A549 (cell line): ENCODE results near the gene GCDH. TPM values are rescaled to one million over a fixed set of nuclear protein-coding genes. Genes with fewer than 3 reads are reported as not detected.

ENCODE experiments used
- ATAC-seq, 2 experiments: fragments of 200-7000 bp in 1 of 2; fragments of >200 bp in 1 of 2; cut with Nextera tagmentation in 1 of 2; cut with Tn5 transposase in 1 of 2; 3 replicates each; pipeline versions ENCODE4 v1.8.0 to v1.9.1; 2018 to 2020; ENCODE audit warnings: mild to moderate bottlenecking in 1 of 2, moderate library complexity in 1 of 2
- CTCF ChIA-PET: fragments of 300-600 bp; sonication (Branson Sonifier 250); formaldehyde crosslinking; extraction: SDS; loops from one replicate; lab custom pipeline; 2021; ENCODE audit warnings: antibody characterized with exemption, inconsistent platforms; lab: Yijun Ruan, JAX
- POLR2A ChIA-PET: fragments of 350-600 bp; formaldehyde crosslinking; extraction: SDS; loops from one replicate; lab custom pipeline; 2021; ENCODE audit warnings: antibody characterized with exemption, inconsistent platforms; lab: Yijun Ruan, JAX
- DNase-seq, 2 experiments: peaks; one replicate each; pipeline versions ENCODE4 v3.0.0 to v3.0.0-alpha.2; 2011 to 2016; ENCODE audit warnings: low read depth in 1 of 2, low spot score in 1 of 2
- FAIRE-seq: peaks from 2 replicates; lab custom pipeline; 2011; peaks lifted over from hg19 to GRCh38; lab: Jason Lieb, UNC
- H3K27ac ChIP-seq, 2 experiments: fragments of >200 bp; sonication (Bioruptor Twin); formaldehyde crosslinking; 3 replicates each; pipeline ENCODE4 v1.5.1; 2016 to 2017
- H3K4me1 ChIP-seq: fragments of >200 bp; sonication (Bioruptor Twin); formaldehyde crosslinking; 3 replicates; pipeline ENCODE4 v1.6.1; 2016
- H3K4me2 ChIP-seq: fragments of >200 bp; sonication (Bioruptor Twin); formaldehyde crosslinking; 3 replicates; pipeline ENCODE4 v1.6.1; 2016
- H3K4me3 ChIP-seq: fragments of >200 bp; sonication (Bioruptor Twin); formaldehyde crosslinking; 3 replicates; pipeline ENCODE4 v1.5.1; 2016
- H3K9me3 ChIP-seq: fragments of >200 bp; sonication (Bioruptor Twin); formaldehyde crosslinking; 3 replicates; pipeline ENCODE4 v1.6.1; 2016
- BCL3 ChIP-seq: fragments of >200 bp; sonication (Bioruptor Twin); formaldehyde crosslinking; IDR thresholded peaks from 3 replicates; pipeline ENCODE4 v1.6.1; 2016
- CEBPB ChIP-seq, 2 experiments: fragments of >200 bp in 1 of 2; sonication (Bioruptor Twin) in 1 of 2; formaldehyde crosslinking in 1 of 2; IDR thresholded peaks; 2 replicates each; pipeline ENCODE4 v1.6.1; 2012 to 2016
- CTCF ChIP-seq: fragments of >200 bp; sonication (Bioruptor Twin); formaldehyde crosslinking; IDR thresholded peaks from 3 replicates; pipeline ENCODE4 v1.5.1; 2016
- EHMT2 ChIP-seq: fragments of 200-600 bp; sonication (generic); IDR thresholded peaks from 2 replicates; pipeline ENCODE4 v1.6.1; 2016; ENCODE audit warnings: antibody characterized with exemption, low read depth, mild to moderate bottlenecking, moderate library complexity
- ELK1 ChIP-seq: fragments of 150-350 bp; IDR thresholded peaks from 2 replicates; pipeline ENCODE4 v1.6.1; 2014; ENCODE audit warnings: low read depth, mild to moderate bottlenecking, low read length
- EP300 ChIP-seq, 2 experiments: fragments of >200 bp; sonication (Bioruptor Twin); formaldehyde crosslinking; IDR thresholded peaks; 2 replicates in 1 of 2; 3 replicates in 1 of 2; pipeline ENCODE4 v1.6.1; 2016 to 2017
- ESRRA ChIP-seq: fragments of 150-350 bp; IDR thresholded peaks from 2 replicates; pipeline ENCODE4 v1.6.1; 2014; ENCODE audit warnings: mild to moderate bottlenecking, low read length, borderline replicate concordance
- FOSL2 ChIP-seq, 2 experiments: fragments of 450-650 bp in 1 of 2; fragments of >200 bp in 1 of 2; sonication (Bioruptor Twin) in 1 of 2; formaldehyde crosslinking; IDR thresholded peaks; 2 replicates each; pipeline versions ENCODE4 v1.5.0 to v1.6.1; 2016 to 2020; ENCODE audit warnings: mild to moderate bottlenecking in 1 of 2, moderate library complexity in 1 of 2
- MAFK ChIP-seq: fragments of 450-650 bp; IDR thresholded peaks from 2 replicates; pipeline ENCODE4 v1.6.1; 2014; ENCODE audit not compliant: partially characterized antibody
- MAX ChIP-seq: IDR thresholded peaks from 2 replicates; pipeline ENCODE4 v1.6.1; 2012
- MAZ ChIP-seq: fragments of 150-350 bp; IDR thresholded peaks from 2 replicates; pipeline ENCODE4 v1.6.1; 2014; ENCODE audit warnings: antibody characterized with exemption, low read depth, low read length, borderline replicate concordance
- RFX5 ChIP-seq: fragments of 450-650 bp; IDR thresholded peaks from 2 replicates; pipeline ENCODE4 v1.7.1; 2014; ENCODE audit warnings: antibody characterized with exemption, mild to moderate bottlenecking, moderate library complexity
- ZC3H11A ChIP-seq: fragments of 450-650 bp; IDR thresholded peaks from 2 replicates; pipeline ENCODE4 v1.6.1; 2014; ENCODE audit warnings: antibody characterized with exemption, mild to moderate bottlenecking
- ZFP36 ChIP-seq: fragments of 450-650 bp; IDR thresholded peaks from 2 replicates; pipeline ENCODE4 v1.6.1; 2014; ENCODE audit warnings: borderline replicate concordance; ENCODE audit not compliant: partially characterized antibody
- WGBS: methylation state at CpG from one replicate; pipeline ENCODE4 v1.1.6; 2017; ENCODE audit errors: missing lambda C conversion rate; 5-methylcytosine and 5-hydroxymethylcytosine counted together
- polyA plus RNA-seq, 4 experiments: library from polyadenylated mRNA; depleted of rRNA in 3 of 4; stranded (reverse); fragments of >200 nt; fragmentation: RNase III in 1 of 4; extraction: RNeasy Plus Mini Kit Qiagen cat#74134 plus additional on column Dnase treatment in 1 of 4; gene quantifications; 2 replicates in 3 of 4; 3 replicates in 1 of 4; pipeline ENCODE4 v1.2.3, GENCODE V29; 2011 to 2017
- TF ChIP-seq, protein P1 (sequence below): fragments of 250-450 bp; sonication (Bioruptor Pico); IDR thresholded peaks from 2 replicates; pipeline ENCODE4 v1.5.0; 2020; ENCODE audit warnings: low read depth, mild to moderate bottlenecking, moderate library complexity
- TF ChIP-seq, protein P2 (sequence below): fragments of 250-450 bp; sonication (Bioruptor Pico); IDR thresholded peaks from 2 replicates; pipeline ENCODE4 v1.5.0; 2021; ENCODE audit warnings: mild to moderate bottlenecking, moderate library complexity, borderline replicate concordance

Gene GCDH
- polyA plus RNA-seq, 2 of the 4 experiments (the other 2 are of a cell fraction): 8.8 to 15.2 TPM

GRCh38 chr19:12913011-12913561, 22.1 kb downstream of the GCDH start:
- WGBS: 63% methylated on average over 15 of the region's 22 CpGs
- no peak overlapping the region for H3K4me3 ChIP-seq
- TF ChIP-seq FOSL2 (IDR thresholded peaks at IDR 0.05) (no peak), FOSL2 (CRISPR knock-in tag; IDR thresholded peaks at IDR 0.05) (no peak), ZC3H11A (no peak), MAFK (no peak), ELK1 (no peak), CEBPB (IDR thresholded peaks at IDR 0.05) (no peak), ESRRA (no peak), EP300 (IDR thresholded peaks at IDR 0.05) (no peak), MAX (no peak), MAZ (no peak), ZFP36 (no peak), RFX5 (no peak), CTCF (no peak), BCL3 (no peak), EHMT2 (no peak)
- TF ChIP-seq, protein P1, sequence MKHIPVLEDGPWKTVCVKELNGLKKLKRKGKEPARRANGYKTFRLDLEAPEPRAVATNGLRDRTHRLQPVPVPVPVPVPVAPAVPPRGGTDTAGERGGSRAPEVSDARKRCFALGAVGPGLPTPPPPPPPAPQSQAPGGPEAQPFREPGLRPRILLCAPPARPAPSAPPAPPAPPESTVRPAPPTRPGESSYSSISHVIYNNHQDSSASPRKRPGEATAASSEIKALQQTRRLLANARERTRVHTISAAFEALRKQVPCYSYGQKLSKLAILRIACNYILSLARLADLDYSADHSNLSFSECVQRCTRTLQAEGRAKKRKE (CRISPR knock-in tag): no peak
- TF ChIP-seq, protein P2, sequence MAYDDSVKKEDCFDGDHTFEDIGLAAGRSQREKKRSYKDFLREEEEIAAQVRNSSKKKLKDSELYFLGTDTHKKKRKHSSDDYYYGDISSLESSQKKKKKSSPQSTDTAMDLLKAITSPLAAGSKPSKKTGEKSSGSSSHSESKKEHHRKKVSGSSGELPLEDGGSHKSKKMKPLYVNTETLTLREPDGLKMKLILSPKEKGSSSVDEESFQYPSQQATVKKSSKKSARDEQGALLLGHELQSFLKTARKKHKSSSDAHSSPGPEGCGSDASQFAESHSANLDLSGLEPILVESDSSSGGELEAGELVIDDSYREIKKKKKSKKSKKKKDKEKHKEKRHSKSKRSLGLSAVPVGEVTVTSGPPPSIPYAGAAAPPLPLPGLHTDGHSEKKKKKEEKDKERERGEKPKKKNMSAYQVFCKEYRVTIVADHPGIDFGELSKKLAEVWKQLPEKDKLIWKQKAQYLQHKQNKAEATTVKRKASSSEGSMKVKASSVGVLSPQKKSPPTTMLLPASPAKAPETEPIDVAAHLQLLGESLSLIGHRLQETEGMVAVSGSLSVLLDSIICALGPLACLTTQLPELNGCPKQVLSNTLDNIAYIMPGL (CRISPR knock-in tag): no peak
- TF ChIP-seq, all 56 proteins: peak for 0
- CTCF ChIA-PET: interaction anchor here (0.6 to 1.5 kb wide), 4 partner anchors 14 to 181 kb away, joined by 3 to 4 read pairs (median 4); no protein-coding TSS in a partner anchor
- ATAC-seq (no peak), DNase-seq (no peak), FAIRE-seq (no peak)
- no peak overlapping the region for H3K4me2 ChIP-seq
- H3K9me3 ChIP-seq: no peaks in the 10 kb centered on the region
- H3K27ac ChIP-seq: no peak overlapping the region
- POLR2A ChIA-PET: no interaction called here
- no peaks in the 10 kb centered on the region for H3K4me1 ChIP-seq
